NCI-H1930 (cell line): ENCODE data around the gene CDS2.

Source experiments
- DNase-seq, 2 experiments: peaks; one replicate each; lab custom pipeline; 2025; lab: John Stamatoyannopoulos, UW

Gene CDS2

DNA sequence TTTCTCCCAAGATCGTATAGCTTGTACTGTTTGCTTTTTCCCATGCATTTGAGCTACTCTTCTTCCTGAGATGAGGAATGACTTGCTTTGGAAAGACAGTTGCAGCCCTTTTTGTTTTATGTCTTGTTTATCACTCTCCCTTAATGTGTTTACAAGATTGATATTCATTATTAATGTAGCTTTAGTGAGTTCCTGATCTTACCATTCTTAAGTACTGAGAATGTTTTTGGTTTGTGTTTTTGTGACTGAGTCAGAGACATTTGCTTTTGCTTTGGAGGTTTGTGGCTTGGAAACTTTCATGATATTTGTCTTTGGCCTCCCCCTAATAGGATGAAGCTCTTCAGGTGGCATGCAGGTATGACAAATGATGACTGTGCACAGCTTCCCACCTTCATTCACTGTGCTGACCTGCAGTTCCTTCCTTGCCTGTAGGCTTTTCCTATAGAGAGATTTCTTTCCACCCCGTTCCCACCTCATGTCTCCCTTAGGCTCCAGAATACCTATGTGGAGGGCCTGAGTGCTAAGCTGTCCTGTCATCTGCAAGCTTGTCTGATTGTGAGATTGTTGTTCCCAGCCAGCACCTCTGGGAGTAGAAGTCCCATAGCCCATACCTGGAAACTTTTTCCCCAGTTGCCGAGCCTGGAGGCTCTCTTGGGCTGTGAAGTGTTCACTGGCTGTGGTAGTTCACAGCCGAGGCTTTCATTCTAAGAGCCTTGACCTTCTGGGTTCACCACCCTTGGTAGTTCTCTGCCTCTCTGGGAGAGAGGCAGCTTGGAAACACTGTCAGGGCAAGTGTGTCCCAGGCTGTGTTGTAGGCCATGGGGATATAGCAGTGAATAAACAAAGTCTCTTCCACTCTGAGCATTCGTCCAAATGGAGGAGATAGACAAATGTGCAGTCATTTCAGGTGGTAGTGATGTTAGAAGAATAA, 27.1 kb downstream of the CDS2 start:
- no peak for DNase-seq

DNA sequence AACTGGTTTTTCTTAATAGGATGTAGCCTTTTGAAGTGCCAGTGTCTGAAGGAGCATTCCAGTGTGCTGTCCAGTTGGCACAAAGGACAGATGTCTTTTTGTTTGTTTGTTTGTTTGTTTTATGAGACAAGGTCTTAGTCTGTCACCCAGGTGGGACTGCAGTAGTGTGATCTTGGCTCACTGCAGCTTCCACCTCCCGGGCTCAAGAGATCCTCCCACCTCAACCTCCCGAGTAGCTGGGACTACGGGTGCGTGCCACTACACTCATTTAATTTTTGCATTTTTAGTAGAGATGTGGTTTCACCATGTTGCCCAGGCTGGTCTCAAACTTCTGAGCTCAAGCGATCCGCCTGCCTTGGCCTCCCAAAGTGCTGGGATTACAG, 27.7 kb downstream of the CDS2 start:
- no peak for DNase-seq

- DNase-seq, result no peak
These were observed 28.6 kb downstream of the CDS2 start for GRCh38 chr20:5155404-5155803.

DNA sequence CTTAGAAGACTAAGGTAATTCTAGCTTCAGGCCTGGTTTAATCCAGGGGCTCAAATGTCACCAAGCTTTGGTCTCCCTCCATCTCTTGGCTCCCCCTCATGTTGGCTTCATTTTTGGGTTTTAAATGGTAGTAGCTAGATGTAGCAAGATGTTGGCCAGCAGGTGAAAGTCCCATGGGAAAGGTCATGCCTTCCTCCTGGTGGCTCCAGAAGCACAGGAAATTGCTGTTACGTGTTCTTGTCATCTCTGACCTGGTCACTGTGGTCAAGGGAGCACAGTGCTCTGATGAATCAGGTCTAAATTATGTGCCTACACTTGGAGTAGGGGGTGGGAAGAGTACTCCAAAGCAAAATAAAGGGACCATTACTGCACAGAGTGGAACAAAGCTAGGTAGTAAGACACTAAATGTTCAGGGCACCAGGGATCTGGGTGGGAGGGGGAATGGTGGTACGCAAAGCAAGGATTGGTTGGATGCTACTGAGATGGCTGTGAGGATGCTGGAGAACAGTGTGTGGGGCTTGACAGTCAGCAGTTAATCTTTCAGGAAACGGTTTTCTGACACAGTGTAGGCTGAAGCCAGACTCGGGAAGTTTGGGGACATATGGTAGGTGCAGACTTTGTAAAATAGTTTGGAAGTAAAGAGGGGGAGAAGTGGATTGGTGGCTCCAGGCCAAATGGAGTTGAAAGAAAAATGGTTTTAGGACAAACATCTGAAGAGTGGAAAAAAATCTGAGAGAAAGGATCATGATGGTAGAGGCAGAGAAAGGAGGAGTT, 30.1 kb downstream of the CDS2 start:
- no peak for DNase-seq

GRCh38 chr20:5159928-5160327, 33.1 kb downstream of the CDS2 start:
- DNase-seq, result no peak

DNA sequence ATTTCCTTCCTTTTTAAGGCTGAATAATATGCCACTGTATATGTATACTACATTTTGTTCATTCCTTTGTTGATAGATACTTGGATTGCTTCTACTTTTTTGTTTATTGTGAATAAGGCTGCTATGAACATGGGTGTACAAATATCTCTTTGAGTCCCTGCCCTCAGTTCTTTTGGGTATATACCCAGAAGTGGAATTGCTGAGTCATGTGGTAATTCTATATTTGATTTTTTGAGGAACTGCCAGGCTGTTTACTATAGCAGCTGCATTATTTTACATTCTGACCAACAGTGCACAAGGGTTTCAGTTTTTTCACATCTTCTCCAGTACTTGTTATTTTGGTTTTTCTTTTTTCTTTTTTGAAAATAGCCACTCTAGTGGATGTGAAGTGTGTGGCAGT, 34.1 kb downstream of the CDS2 start:
- no peak for DNase-seq

DNA sequence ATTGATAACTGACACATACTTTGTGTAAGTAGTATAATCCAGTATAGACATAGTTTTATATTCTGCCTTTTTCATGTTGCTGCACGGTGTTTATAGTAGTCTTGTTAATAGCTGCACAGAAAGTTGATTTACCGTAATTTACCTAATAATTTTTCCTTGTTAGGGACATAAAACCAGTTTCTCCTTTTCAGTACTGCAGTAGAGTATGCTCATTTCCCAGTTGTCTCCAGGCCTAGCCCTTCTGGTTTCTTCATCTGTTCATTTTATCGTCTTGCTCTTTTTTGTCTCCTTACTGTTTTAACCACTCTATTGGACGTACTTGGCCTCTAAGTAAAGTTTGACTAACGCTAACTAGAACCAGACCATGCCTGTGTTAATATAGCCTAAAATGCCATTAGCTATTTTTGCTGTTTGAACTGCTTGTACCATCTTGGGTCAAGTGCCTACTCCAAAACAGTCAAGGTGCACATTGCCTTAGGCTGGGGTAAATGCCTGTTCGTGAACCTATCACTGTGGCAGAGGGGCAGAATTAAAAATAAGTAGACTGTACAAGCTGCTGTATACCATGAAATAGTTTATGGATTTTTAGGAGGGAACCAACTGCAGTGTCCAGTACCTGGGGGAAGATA, 34.8 kb downstream of the CDS2 start:
- DNase-seq, result no peak

GRCh38 chr20:5164645-5165625, 38.1 kb downstream of the CDS2 start:
- DNase-seq, result no peak

- no peak for DNase-seq
These were observed 42.0 kb downstream of the CDS2 start for GRCh38 chr20:5168651-5169396.

DNA sequence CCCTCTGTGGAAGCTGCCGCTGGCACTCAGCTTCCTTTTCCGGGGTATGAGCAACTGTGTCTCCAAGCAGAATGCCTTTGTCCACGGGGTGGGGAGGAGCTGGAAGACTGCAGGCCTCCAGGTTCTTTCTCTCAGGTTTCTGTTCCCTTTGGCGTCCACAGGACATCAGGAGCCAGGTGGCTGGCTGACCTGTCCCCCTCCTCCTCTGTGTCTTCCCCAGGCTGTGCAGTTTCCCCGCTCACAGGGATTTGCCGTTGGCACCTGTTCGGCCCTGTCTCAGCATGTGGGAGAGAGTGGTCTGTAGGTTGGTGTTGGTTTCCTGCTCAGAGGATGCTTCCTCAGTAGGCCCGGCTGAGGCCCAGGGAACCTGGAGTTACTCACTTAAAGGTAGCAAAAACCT, 43.5 kb downstream of the CDS2 start:
- no peak for DNase-seq

- no peak for DNase-seq
These were observed 44.4 kb downstream of the CDS2 start for GRCh38 chr20:5171064-5171789.

- no peak for DNase-seq
These were observed 45.0 kb downstream of the CDS2 start for GRCh38 chr20:5171790-5172164.

GRCh38 chr20:5172167-5172601, 45.4 kb downstream of the CDS2 start:
- DNase-seq, result no peak

GRCh38 chr20:5172903-5173463, 46.2 kb downstream of the CDS2 start:
- DNase-seq, result no peak

DNA sequence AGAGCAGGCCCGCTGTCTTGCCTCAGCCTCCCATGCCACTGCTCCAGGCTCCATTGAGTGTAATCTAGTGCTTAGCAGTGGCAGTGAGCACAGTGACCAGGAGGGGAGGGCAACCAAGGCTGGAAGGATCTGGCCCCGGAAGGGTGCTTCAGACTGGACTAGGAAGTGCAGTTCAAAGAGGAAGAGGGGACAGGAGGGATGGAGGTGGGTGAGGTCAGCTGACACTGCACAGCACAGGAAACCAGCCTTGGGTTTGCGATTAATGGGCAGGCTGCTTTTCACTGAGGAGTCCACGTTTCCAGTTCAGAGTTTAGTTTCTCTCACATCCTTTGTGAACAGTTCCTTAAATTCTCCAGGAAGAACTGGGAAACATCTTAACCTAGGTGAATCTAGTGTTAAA, 46.9 kb downstream of the CDS2 start:
- DNase-seq, result no peak

DNA sequence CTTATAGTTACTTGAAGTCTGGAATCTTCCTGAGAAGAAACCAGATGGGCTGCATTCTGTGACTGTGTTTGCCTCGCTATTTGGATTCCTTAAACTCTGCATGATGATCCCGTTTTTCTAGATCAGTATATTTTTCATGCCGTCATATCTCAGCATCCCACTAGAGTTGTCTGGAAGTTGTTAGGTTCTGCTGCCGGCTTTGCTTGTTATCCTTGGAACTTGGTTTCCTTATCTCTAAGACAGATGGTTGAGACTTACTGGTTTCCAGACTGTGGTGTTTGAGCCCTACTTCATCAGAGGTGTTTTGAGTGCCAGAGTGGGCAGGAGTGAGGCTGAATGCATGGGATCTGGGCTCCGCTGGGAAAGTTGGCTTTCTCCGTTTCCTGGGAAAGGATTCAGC, 50.3 kb downstream of the CDS2 start:
- no peak for DNase-seq

- no peak for DNase-seq
These were observed 51.2 kb downstream of the CDS2 start for GRCh38 chr20:5178046-5178445.

GRCh38 chr20:5180421-5180820, 53.6 kb downstream of the CDS2 start:
- no peak for DNase-seq

DNA sequence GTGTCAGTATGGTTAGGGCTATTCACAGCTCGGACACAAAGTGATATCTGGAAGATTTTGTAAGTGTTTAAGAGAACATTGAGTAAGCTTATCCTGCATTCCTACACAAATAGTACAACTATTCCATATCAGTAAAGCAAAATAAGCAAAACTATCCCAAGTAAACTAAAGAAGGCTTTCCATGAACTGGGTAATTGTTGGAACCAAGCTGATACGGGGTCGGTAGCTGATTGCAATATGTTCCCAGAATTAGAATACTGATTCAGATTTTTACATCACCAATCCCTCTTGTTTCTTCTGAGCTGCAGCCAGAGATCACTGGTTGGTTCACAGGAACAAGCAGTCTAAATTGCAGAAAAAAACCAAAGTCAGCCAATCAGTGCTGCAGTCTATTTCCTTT, 54.1 kb downstream of the CDS2 start:
- DNase-seq, result no peak

DNA sequence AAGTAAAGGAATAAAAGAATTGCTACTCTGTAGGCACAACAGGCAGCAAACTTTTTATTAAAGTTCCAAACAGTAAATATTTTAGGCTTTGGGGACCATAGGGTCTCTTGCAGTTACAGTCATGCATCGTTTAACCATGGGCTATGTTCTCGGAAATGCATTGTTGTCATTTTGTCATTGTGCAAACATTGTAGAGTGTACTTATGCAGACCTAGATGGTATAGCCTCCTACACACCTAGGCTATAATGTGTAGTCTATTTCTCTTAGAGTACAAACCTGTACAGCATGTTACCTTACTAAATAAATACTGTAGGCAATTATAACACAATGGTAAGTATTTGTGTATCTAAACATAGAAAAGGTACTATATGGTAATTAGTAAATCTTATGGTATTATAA, 54.7 kb downstream of the CDS2 start:
- DNase-seq, result no peak
